ENCODE results near the gene HIVEP3.

HIVEP3 gene

GRCh38 chr1:41848216-41848952, 70.3 kb downstream of the HIVEP3 start:
- DNase-seq (ENCODE audit: low read depth in 2 of 2), result no peak

GRCh38 chr1:41847733-41848132, 71.0 kb downstream of the HIVEP3 start:
- DNase-seq (ENCODE audit: low read depth in 2 of 2), result no peak

GRCh38 chr1:41846625-41847405, 71.9 kb downstream of the HIVEP3 start:
- DNase-seq (ENCODE audit: low read depth in 2 of 2), result no peak

- no peak for DNase-seq (ENCODE audit: low read depth in 2 of 2)
These were observed 73.9 kb downstream of the HIVEP3 start for GRCh38 chr1:41844781-41845272.

- DNase-seq (ENCODE audit: low read depth in 2 of 2), result no peak
These were observed 74.5 kb downstream of the HIVEP3 start for GRCh38 chr1:41844255-41844654.

GRCh38 chr1:41842993-41843755, 75.5 kb downstream of the HIVEP3 start:
- DNase-seq (ENCODE audit: low read depth in 2 of 2), result peak in 1 of 2 experiments; percentile 57

GRCh38 chr1:41842326-41842725, 76.4 kb downstream of the HIVEP3 start:
- no peak for DNase-seq (ENCODE audit: low read depth in 2 of 2)

GRCh38 chr1:41840592-41841246, 78.0 kb downstream of the HIVEP3 start:
- DNase-seq (ENCODE audit: low read depth in 2 of 2), result no peak

- DNase-seq (ENCODE audit: low read depth in 2 of 2), result no peak
These were observed 80.5 kb downstream of the HIVEP3 start for GRCh38 chr1:41838266-41838665.

GRCh38 chr1:41837691-41838090, 81.0 kb downstream of the HIVEP3 start:
- DNase-seq (ENCODE audit: low read depth in 2 of 2), result no peak

- DNase-seq (ENCODE audit: low read depth in 2 of 2), result no peak
These were observed 83.2 kb downstream of the HIVEP3 start for GRCh38 chr1:41835485-41835884.

GRCh38 chr1:41833519-41834000, 85.2 kb downstream of the HIVEP3 start:
- no peak for DNase-seq (ENCODE audit: low read depth in 2 of 2)

GRCh38 chr1:41830726-41831125, 88.0 kb downstream of the HIVEP3 start:
- DNase-seq (ENCODE audit: low read depth in 2 of 2), result no peak

- DNase-seq (ENCODE audit: low read depth in 2 of 2), result no peak
These were observed 90.6 kb downstream of the HIVEP3 start for GRCh38 chr1:41827991-41828570.

GRCh38 chr1:41823471-41823870, 95.3 kb downstream of the HIVEP3 start:
- no peak for DNase-seq (ENCODE audit: low read depth in 2 of 2)

GRCh38 chr1:41822866-41823265, 95.9 kb downstream of the HIVEP3 start:
- no peak for DNase-seq (ENCODE audit: low read depth in 2 of 2)

- no peak for DNase-seq (ENCODE audit: low read depth in 2 of 2)
These were observed 98.9 kb downstream of the HIVEP3 start for GRCh38 chr1:41819843-41820242.

GRCh38 chr1:41819069-41819468, 99.7 kb downstream of the HIVEP3 start:
- no peak for DNase-seq (ENCODE audit: low read depth in 2 of 2)

- no peak for DNase-seq (ENCODE audit: low read depth in 2 of 2)
These were observed 102.7 kb downstream of the HIVEP3 start for GRCh38 chr1:41816061-41816460.

- DNase-seq (ENCODE audit: low read depth in 2 of 2), result no peak
These were observed 104.7 kb downstream of the HIVEP3 start for GRCh38 chr1:41813755-41814745.

Data from fibroblast of skin of left quadriceps (primary cell).